ENCODE data around the gene ABCB11. TPM values are rescaled to one million over a fixed set of nuclear protein-coding genes. Genes with fewer than 3 reads are reported as not detected.

The ABCB11 gene
- total and polyA plus RNA-seq, 9 of the 15 experiments (the other 6 are each of a cell fraction or from before 2014, with no cell fraction given), result 0.04 to 0.51 (median 0.10) TPM; not detected in 1

- TF ChIP-seq ZNF79 (CRISPR knock-in tag; IDR thresholded peaks at IDR 0.05; ENCODE audit: low read depth), result no peak
- no peak for TF ChIP-seq RBM39 (optimal IDR thresholded peaks at IDR 0.05; ENCODE audit: low read depth, low read length)
- no peak for TF ChIP-seq ZFPM2 (CRISPR knock-in tag; IDR thresholded peaks at IDR 0.05)
- TF ChIP-seq CTCF (IDR thresholded peaks at IDR 0.05 in 2 of 3, conservative IDR thresholded peaks at IDR 0.05 in 1 of 3; ENCODE audit: insufficient read depth in 2 of 3, low read depth in 1 of 3, low read length in 3 of 3), result no peak
- TF ChIP-seq ZNF253 (CRISPR knock-in tag; conservative IDR thresholded peaks at IDR 0.05), result no peak
- TF ChIP-seq KAT7 (CRISPR knock-in tag; IDR thresholded peaks at IDR 0.05; ENCODE audit: borderline replicate concordance), result no peak; the same call in 1 of the 2 replicates
- no peak; the same call in 1 of the 2 replicates for TF ChIP-seq PHF8 (IDR thresholded peaks at IDR 0.05; ENCODE audit: borderline replicate concordance, low read length)
- no peak for TF ChIP-seq ZNF584 (CRISPR knock-in tag; IDR thresholded peaks at IDR 0.05; ENCODE audit: low read depth)
- no peak for TF ChIP-seq TRIM28 (IDR thresholded peaks at IDR 0.05)
- no peak for TF ChIP-seq EGR1 (conservative IDR thresholded peaks at IDR 0.05)
- TF ChIP-seq OTX1 (CRISPR knock-in tag; IDR thresholded peaks at IDR 0.05), result no peak
- no peak for TF ChIP-seq ETV6 (IDR thresholded peaks at IDR 0.05; ENCODE audit: borderline replicate concordance in 1 of 2, low read depth in 2 of 2, low read length in 1 of 2)
- TF ChIP-seq ETV6 (CRISPR knock-in tag; IDR thresholded peaks at IDR 0.05; ENCODE audit: borderline replicate concordance), result no peak
- no peak for TF ChIP-seq USF2 (CRISPR knock-in tag; IDR thresholded peaks at IDR 0.05)
- no peak for TF ChIP-seq ELK3 (CRISPR knock-in tag; IDR thresholded peaks at IDR 0.05)
- no peak for TF ChIP-seq SAP30 (IDR thresholded peaks at IDR 0.05; ENCODE audit: borderline replicate concordance, insufficient read depth, low read depth, low read length, poor library complexity, severe bottlenecking)
- no peak for TF ChIP-seq TFE3 (CRISPR knock-in tag; IDR thresholded peaks at IDR 0.05)
- no peak for TF ChIP-seq ZBTB12 (CRISPR knock-in tag; IDR thresholded peaks at IDR 0.05)
- TF ChIP-seq TCF7L2 (IDR thresholded peaks at IDR 0.05; ENCODE audit: low read depth, low read length), result no peak
- no peak for TF ChIP-seq ZNF174 (CRISPR knock-in tag; IDR thresholded peaks at IDR 0.05)
- no peak for TF ChIP-seq ZNF551 (CRISPR knock-in tag; IDR thresholded peaks at IDR 0.05)
- TF ChIP-seq HIVEP1 (CRISPR knock-in tag; IDR thresholded peaks at IDR 0.05), result no peak
- no peak for TF ChIP-seq BCL6 (CRISPR knock-in tag; IDR thresholded peaks at IDR 0.05)
Observed at GRCh38 chr2:169072163-169072925, 41.2 kb upstream of the ABCB11 start (continued).
